GM23248 (cell line): ENCODE data around the gene PIEZO1. TPM values are rescaled to one million over a fixed set of nuclear protein-coding genes. Genes with fewer than 3 reads are reported as not detected.

Experiments used
- DNase-seq: peaks from one replicate; pipeline ENCODE4 v3.0.0-alpha.2; 2015
- H2AFZ ChIP-seq: fragments of 200-600 bp; sonication (generic); 2 replicates; pipeline ENCODE4 v1.6.1; 2016; ENCODE audit warnings: antibody characterized with exemption
- H3F3A ChIP-seq: fragments of 200-600 bp; sonication (generic); 2 replicates; pipeline ENCODE4 v1.6.1; 2016; ENCODE audit warnings: mild to moderate bottlenecking, antibody characterized with exemption, mixed run types; ENCODE audit not compliant: insufficient read depth
- H3K27ac ChIP-seq: fragments of 200-600 bp; sonication (generic); 2 replicates; pipeline ENCODE4 v1.5.1; 2016; ENCODE audit warnings: mild to moderate bottlenecking
- H3K27me3 ChIP-seq: fragments of 200-600 bp; sonication (generic); replicated peaks from 2 replicates; pipeline ENCODE4 v1.6.1; 2016; ENCODE audit warnings: mild to moderate bottlenecking; ENCODE audit not compliant: insufficient read depth
- H3K36me3 ChIP-seq: fragments of 200-600 bp; sonication (generic); 2 replicates; pipeline ENCODE4 v1.6.1; 2016; ENCODE audit warnings: low read depth, mild to moderate bottlenecking
- H3K4me1 ChIP-seq: fragments of 200-600 bp; sonication (generic); 2 replicates; pipeline ENCODE4 v1.6.1; 2016; ENCODE audit warnings: mild to moderate bottlenecking; ENCODE audit not compliant: insufficient read depth
- H3K4me2 ChIP-seq: fragments of 200-600 bp; sonication (generic); one replicate; pipeline ENCODE4 v1.6.1; 2016; ENCODE audit warnings: mild to moderate bottlenecking; ENCODE audit not compliant: unreplicated experiment
- H3K4me3 ChIP-seq: fragments of 200-600 bp; sonication (generic); 2 replicates; pipeline ENCODE4 v1.5.1; 2016; ENCODE audit warnings: mild to moderate bottlenecking
- H3K79me2 ChIP-seq: fragments of 200-600 bp; sonication (generic); 2 replicates; pipeline ENCODE4 v1.6.1; 2016; ENCODE audit warnings: mild to moderate bottlenecking; ENCODE audit not compliant: insufficient read depth
- H3K9ac ChIP-seq: fragments of 200-600 bp; sonication (generic); 2 replicates; pipeline ENCODE4 v1.6.1; 2016; ENCODE audit warnings: mild to moderate bottlenecking
- H3K9me2 ChIP-seq: fragments of 200-600 bp; sonication (generic); 2 replicates; pipeline ENCODE4 v1.6.1; 2016; ENCODE audit warnings: mixed run types, mild to moderate bottlenecking, moderate library complexity; ENCODE audit not compliant: insufficient read depth
- H3K9me3 ChIP-seq: fragments of 200-600 bp; sonication (generic); one replicate; pipeline ENCODE4 v1.6.1; 2017; ENCODE audit warnings: low read depth
- H4K20me1 ChIP-seq: fragments of 200-600 bp; sonication (generic); 2 replicates; pipeline ENCODE4 v1.6.0; 2016; ENCODE audit not compliant: insufficient read depth
- EZH2 ChIP-seq: fragments of 200-600 bp; sonication (generic); IDR thresholded peaks from 2 replicates; pipeline ENCODE4 v1.6.1; 2018; ENCODE audit warnings: antibody characterized with exemption, mild to moderate bottlenecking; ENCODE audit not compliant: insufficient read depth, poor library complexity, severe bottlenecking
- EZH2phosphoT487 ChIP-seq: fragments of 200-600 bp; sonication (generic); IDR thresholded peaks from 2 replicates; pipeline ENCODE4 v1.6.1; 2018; ENCODE audit warnings: antibody characterized with exemption, moderate library complexity, mild to moderate bottlenecking, low read depth; ENCODE audit not compliant: insufficient read depth
- WGBS, 2 experiments: methylation state at CpG; one replicate each; pipeline ENCODE4 v1.1.6; 2015 to 2017; ENCODE audit warnings: low lambda C conversion rate in 2 of 2, low coverage in 1 of 2; ENCODE audit errors: missing lambda C conversion rate in 2 of 2; 5-methylcytosine and 5-hydroxymethylcytosine counted together
- in situ Hi-C: fragments of 300-500 bp; cut with MboI; formaldehyde crosslinking; loops from 2 replicates; pipeline ENCODE4 v1.15.0; 2020
- polyA plus RNA-seq: library from polyadenylated mRNA; unstranded; fragments of >200 nt; fragmentation: Nextera tagmentation; extraction: Ambion mirVana; gene quantifications from 2 replicates; pipeline ENCODE4 v1.2.1, GENCODE V29; 2016
- total RNA-seq: library from RNA; depleted of rRNA; stranded (reverse); fragments of >200 nt; shearing (Covaris generic); gene quantifications from 2 replicates; pipeline ENCODE4 v1.2.3, GENCODE V29; 2014

PIEZO1 gene
- total and polyA plus RNA-seq, 2 experiments from 2014 or later: 95.3 to 223 TPM

DNA sequence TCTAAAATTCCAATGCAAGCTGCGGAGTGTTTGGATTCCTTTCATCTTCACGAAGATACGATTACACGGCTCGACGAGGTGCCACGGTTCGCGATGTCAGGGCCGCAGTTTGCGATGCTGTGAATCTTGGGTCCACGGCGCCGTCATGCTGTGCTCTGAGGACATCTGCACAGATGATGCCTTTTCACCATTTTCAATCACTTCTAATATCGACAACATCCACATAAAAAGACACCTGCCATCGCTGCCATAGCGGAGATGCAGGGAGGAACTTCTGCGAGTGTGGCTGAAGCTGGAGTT, 33.5 kb upstream of the PIEZO1 start:
- Histone ChIP-seq H3K27ac (no peak overlapping the region), H3K27me3 (no peaks in the 10 kb centered on the region), H3F3A (no peaks in the 10 kb centered on the region), H3K4me1 (no peaks in the 10 kb centered on the region), H3K36me3 (no peaks in the 10 kb centered on the region), H2AFZ (no peak overlapping the region), H3K9me3 (no peaks in the 10 kb centered on the region), H3K79me2 (no peaks in the 10 kb centered on the region), H3K9me2 (no peaks in the 10 kb centered on the region), H4K20me1 (no peaks in the 10 kb centered on the region), H3K4me3 (no peak overlapping the region), H3K9ac (no peak overlapping the region), H3K4me2 (no peak overlapping the region)
- in situ Hi-C loops: no loop called here
- 87 to 90% methylated on average over 18 of the region's 18 CpGs for WGBS, 2 experiments
- TF ChIP-seq EZH2phosphoT487 (no peak), EZH2 (no peak)
- DNase-seq: no peak

GRCh38 chr16:88817785-88818574, 33.0 kb upstream of the PIEZO1 start:
- no peaks in the 10 kb centered on the region for H3K79me2 ChIP-seq
- H4K20me1 ChIP-seq: no peaks in the 10 kb centered on the region
- no peak overlapping the region for H3K4me2 ChIP-seq
- H3K9ac ChIP-seq: no peak overlapping the region
- in situ Hi-C loops: no loop called here
- DNase-seq: no peak
- 77 to 81% methylated on average over 36 to 39 of the region's 40 CpGs for WGBS, 2 experiments
- no peaks in the 10 kb centered on the region; the same call in 1 of the 2 replicates for H3K4me1 ChIP-seq
- H3K4me3 ChIP-seq: no peak overlapping the region
- H3K36me3 ChIP-seq: no peaks in the 10 kb centered on the region
- no peak overlapping the region for H2AFZ ChIP-seq
- no peak overlapping the region for H3K27ac ChIP-seq
- H3K9me2 ChIP-seq: no peaks in the 10 kb centered on the region
- TF ChIP-seq EZH2: no peak
- TF ChIP-seq EZH2phosphoT487: no peak
- no peaks in the 10 kb centered on the region for H3K27me3 ChIP-seq
- no peaks in the 10 kb centered on the region for H3K9me3 ChIP-seq
- H3F3A ChIP-seq: no peaks in the 10 kb centered on the region

DNA sequence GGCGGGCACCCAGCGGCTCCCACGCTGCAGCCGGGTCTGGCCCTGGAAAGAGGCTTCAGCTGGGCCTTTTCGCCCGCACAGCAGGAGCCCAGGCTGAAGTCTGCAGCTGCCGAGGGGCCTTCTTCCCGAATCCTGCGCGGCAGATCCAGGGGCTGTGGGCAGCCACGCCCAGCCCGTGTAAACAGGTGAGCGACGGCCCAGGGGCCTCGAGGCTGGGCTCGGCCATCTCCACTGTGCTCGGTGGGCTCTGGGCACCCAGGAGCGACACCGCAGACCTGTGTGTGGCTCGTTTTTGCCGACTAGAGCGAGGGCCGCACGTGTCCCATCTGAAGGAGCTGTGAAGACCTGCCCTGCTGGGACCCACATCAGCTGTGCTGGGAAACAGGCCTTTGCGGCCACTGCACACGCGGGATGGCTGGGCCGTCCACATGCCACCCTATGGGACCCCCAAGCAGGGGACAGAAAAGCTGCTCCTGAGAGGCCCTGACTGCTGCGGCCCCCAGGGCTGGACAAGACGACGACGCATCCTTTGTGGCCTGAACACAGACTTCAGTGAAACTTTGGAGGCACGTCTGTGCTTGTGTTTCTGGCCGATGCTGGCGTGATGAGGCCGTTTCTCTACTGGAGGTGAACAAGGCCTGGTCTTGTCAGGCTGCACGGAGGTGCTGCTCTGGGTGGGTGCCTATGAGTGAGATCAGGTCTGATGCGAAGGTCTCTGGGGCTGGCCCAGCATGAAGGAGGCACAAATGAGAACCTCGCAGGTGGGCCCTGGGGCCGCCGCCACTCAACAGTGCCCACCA, 31.9 kb upstream of the PIEZO1 start:
- H3K9ac ChIP-seq: no peak overlapping the region
- TF ChIP-seq EZH2: no peak
- TF ChIP-seq EZH2phosphoT487: no peak
- no peak overlapping the region for H3K27ac ChIP-seq
- no peaks in the 10 kb centered on the region for H4K20me1 ChIP-seq
- H3K79me2 ChIP-seq: no peaks in the 10 kb centered on the region
- no peaks in the 10 kb centered on the region for H3K27me3 ChIP-seq
- no peak for DNase-seq
- 89 to 90% methylated on average over 40 to 41 of the region's 41 CpGs for WGBS, 2 experiments
- no peaks in the 10 kb centered on the region for H3K9me3 ChIP-seq
- H3K36me3 ChIP-seq: no peaks in the 10 kb centered on the region
- no peaks in the 10 kb centered on the region; the same call in 1 of the 2 replicates for H3K4me1 ChIP-seq
- in situ Hi-C loops: no loop called here
- H3F3A ChIP-seq: no peaks in the 10 kb centered on the region
- no peak overlapping the region for H3K4me2 ChIP-seq
- no peaks in the 10 kb centered on the region for H3K9me2 ChIP-seq
- H2AFZ ChIP-seq: no peak overlapping the region
- H3K4me3 ChIP-seq: no peak overlapping the region

DNA sequence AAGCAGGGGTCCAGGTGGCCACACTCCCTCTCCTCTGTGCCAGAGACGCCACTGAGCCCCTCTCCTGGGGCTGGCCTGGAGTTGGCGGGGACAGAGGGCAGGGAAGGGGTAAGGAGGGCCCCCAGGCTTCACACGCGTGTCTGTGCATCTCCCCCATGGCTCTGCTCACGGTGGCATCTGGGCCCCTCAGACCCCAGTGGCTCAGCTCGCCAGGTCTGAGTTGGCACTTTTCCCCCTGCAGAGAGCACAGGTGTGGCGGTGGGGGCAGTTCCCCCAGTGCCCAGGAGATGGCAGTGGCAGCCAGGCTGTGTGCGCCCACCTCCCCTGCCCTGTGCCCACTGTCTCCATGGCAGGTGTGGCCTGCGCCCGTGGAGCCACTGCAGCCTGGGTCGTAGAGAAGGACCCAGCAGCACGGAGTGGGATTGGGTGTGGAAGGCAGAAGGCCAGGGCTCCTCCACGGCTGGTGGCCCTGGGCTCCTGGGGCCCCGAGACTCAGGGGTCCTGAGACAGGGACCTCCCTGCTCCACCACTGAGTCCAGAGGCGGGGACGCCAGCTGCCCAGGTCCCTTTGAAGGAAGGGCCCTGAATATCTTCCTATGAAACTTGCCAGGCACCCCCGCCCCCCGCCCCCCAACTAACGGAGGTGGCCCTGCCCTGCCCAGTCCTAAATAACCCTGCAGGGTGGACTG, 31.0 kb upstream of the PIEZO1 start:
- no peaks in the 10 kb centered on the region for H3K9me3 ChIP-seq
- H3F3A ChIP-seq: no peaks in the 10 kb centered on the region
- H3K9me2 ChIP-seq: no peaks in the 10 kb centered on the region
- H3K27ac ChIP-seq: no peak overlapping the region
- no peaks in the 10 kb centered on the region; the same call in 1 of the 2 replicates for H3K4me1 ChIP-seq
- no peak overlapping the region for H2AFZ ChIP-seq
- no peaks in the 10 kb centered on the region for H3K36me3 ChIP-seq
- TF ChIP-seq EZH2phosphoT487 (no peak), EZH2 (no peak)
- H3K4me2 ChIP-seq: no peak overlapping the region
- H3K79me2 ChIP-seq: no peaks in the 10 kb centered on the region
- DNase-seq: peak; percentile 36
- in situ Hi-C loops: no loop called here
- H3K27me3 ChIP-seq: no peaks in the 10 kb centered on the region
- H3K4me3 ChIP-seq: no peak overlapping the region
- no peaks in the 10 kb centered on the region for H4K20me1 ChIP-seq
- no peak overlapping the region for H3K9ac ChIP-seq
- WGBS, 2 experiments: 56 to 67% methylated on average over 15 to 19 of the region's 19 CpGs
